GM12875 (cell line): ENCODE measurements around the gene SSNA1.
A peak's percentile ranks its signal among the peaks of the same experiment; 100 is the strongest.

Source experiments
- H3K4me3 ChIP-seq: one replicate; pipeline ENCODE4 v1.5.1; 2011; ENCODE audit warnings: low read depth, low read length, control low read depth
- CTCF ChIP-seq: IDR thresholded peaks from 2 replicates; pipeline ENCODE4 v1.5.1; 2011; ENCODE audit warnings: low read depth, mild to moderate bottlenecking, control low read depth, inconsistent platforms, low read length, moderate library complexity, borderline replicate concordance; ENCODE audit not compliant: insufficient read depth

SSNA1 gene

DNA sequence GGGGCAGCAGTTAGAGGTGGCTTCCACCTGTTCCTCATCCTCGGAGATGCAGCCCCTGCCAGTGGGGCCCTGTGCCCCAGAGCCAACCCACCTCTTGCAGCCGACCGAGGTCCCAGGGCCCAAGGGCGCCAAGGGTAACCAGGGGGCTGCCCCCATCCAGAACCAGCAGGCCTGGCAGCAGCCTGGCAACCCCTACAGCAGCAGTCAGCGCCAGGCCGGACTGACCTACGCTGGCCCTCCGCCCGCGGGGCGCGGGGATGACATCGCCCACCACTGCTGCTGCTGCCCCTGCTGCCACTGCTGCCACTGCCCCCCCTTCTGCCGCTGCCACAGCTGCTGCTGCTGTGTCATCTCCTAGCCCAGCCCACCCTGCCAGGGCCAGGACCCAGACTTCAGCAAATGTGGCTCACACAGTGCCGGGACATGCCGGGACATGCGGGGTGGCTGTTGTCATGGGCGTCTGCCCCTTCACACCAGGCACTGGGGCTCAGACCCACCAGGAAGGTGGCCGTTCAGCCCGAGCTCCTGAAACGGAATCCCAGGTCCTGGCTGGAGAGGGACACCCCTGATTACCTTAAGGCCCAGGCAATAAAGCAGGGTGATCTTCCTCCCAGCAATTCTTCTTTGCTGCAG is 37.3 kb downstream of the SSNA1 start:
- no peak overlapping the region for H3K4me3 ChIP-seq
- no peak for TF ChIP-seq CTCF

GRCh38 chr9:137226338-137227053 is 38.0 kb downstream of the SSNA1 start:
- no peak for TF ChIP-seq CTCF

GRCh38 chr9:137227054-137227852 is 38.8 kb downstream of the SSNA1 start, which contains the start of gene RNF224:
Gene RNF224 (plus strand): TSS chr9:137227502. CDS start chr9:137228336, 834 bp downstream.
- no peak within 1 kb of the TSS for H3K4me3 ChIP-seq
- TF ChIP-seq CTCF = peak; percentile 95

More at GRCh38 chr9:137226338-137227053, 38.0 kb downstream of the SSNA1 start:
- H3K4me3 ChIP-seq = no peak overlapping the region

DNA sequence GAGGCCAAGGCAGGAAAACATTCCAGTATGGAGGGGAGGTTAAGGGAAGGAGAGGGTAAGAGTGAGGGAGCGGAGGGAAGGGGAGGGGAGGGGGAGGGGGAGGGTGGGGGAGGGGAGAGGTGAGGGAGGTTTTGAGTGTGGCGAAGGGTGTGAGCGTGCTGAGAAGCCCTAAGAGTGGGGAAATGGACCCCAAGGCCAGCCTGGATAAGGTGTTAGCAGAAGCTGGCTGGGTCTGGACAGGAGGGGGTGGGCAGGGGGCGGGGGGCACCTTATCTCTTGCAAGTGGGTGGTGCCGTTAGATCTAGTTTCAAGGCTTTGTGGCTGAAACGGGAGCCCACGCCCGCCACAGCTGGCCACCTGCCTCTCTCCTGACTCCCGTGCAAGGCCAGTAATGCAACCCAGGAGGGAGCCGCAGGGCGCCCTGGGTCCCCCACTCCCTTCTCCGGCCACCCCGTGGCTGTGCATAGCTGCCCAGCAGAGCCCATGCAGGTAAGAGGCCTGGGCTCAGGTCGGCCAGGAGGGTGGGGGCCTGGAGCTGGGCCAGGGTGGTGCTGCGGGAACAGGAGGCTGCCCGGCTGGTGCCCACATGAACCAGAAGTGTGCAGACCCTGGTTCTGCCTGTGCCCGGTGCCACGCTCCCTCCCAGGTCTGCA is 39.5 kb downstream of the SSNA1 start:
- TF ChIP-seq CTCF = no peak
- H3K4me3 ChIP-seq = no peak overlapping the region

- H3K4me3 ChIP-seq = no peak overlapping the region
Measured at GRCh38 chr9:137228506-137228967, 40.1 kb downstream of the SSNA1 start.

More at GRCh38 chr9:137228506-137228967, 40.1 kb downstream of the SSNA1 start:
- no peak for TF ChIP-seq CTCF
